ENCODE measurements around the gene GP2.
"Not testable (repeated sequence)": the region's sequence is repeated elsewhere in the genome, so short reads cannot be mapped to it uniquely, and the experiment has no call there.

GP2 gene

GRCh38 chr16:20317117-20317516, 10.2 kb downstream of the GP2 start:
- ChIA-PET CTCF (no interaction called here), POLR2A (no interaction called here)
- no peak overlapping the region for H3K4me3 ChIP-seq (ENCODE audit: low read depth, low read length)
- no peak for DNase-seq (ENCODE audit: low read depth, low spot score)
- TF ChIP-seq CTCF (IDR thresholded peaks at IDR 0.05; ENCODE audit: insufficient read depth, low read length, missing control alignments): no peak

- no peak for DNase-seq (ENCODE audit: low read depth, low spot score)
- ChIA-PET CTCF (no interaction called here), POLR2A (no interaction called here)
- H3K4me3 ChIP-seq (ENCODE audit: low read depth, low read length): no peak overlapping the region
- TF ChIP-seq CTCF (IDR thresholded peaks at IDR 0.05; ENCODE audit: insufficient read depth, low read length, missing control alignments): no peak
Measured at GRCh38 chr16:20316715-20317114, 10.6 kb downstream of the GP2 start.

- H3K4me3 ChIP-seq (ENCODE audit: low read depth, low read length): no peak overlapping the region
- CTCF ChIA-PET: no interaction called here
- no peak for TF ChIP-seq CTCF (IDR thresholded peaks at IDR 0.05; ENCODE audit: insufficient read depth, low read length, missing control alignments)
- no peak for DNase-seq (ENCODE audit: low read depth, low spot score)
- POLR2A ChIA-PET: no interaction called here
Measured at GRCh38 chr16:20315764-20316163, 11.5 kb downstream of the GP2 start.

- no peak overlapping the region for H3K4me3 ChIP-seq (ENCODE audit: low read depth, low read length)
- ChIA-PET POLR2A (no interaction called here), CTCF (no interaction called here)
- TF ChIP-seq CTCF (IDR thresholded peaks at IDR 0.05; ENCODE audit: insufficient read depth, low read length, missing control alignments): no peak
- DNase-seq (ENCODE audit: low read depth, low spot score): no peak
Measured at GRCh38 chr16:20314575-20314974, 12.7 kb downstream of the GP2 start.

- ChIA-PET POLR2A (no interaction called here), CTCF (no interaction called here)
- no peak for DNase-seq (ENCODE audit: low read depth, low spot score)
- TF ChIP-seq CTCF (IDR thresholded peaks at IDR 0.05; ENCODE audit: insufficient read depth, low read length, missing control alignments): no peak
- no peak overlapping the region for H3K4me3 ChIP-seq (ENCODE audit: low read depth, low read length)
Measured at GRCh38 chr16:20313741-20314140, 13.6 kb downstream of the GP2 start.

- DNase-seq (ENCODE audit: low read depth, low spot score); CTCF ChIA-PET; POLR2A ChIA-PET; H3K4me3 ChIP-seq (ENCODE audit: low read depth, low read length): not testable (repeated sequence)
Measured at GRCh38 chr16:20312536-20313095, 14.7 kb downstream of the GP2 start.

- ChIA-PET CTCF (no interaction called here), POLR2A (no interaction called here)
- DNase-seq (ENCODE audit: low read depth, low spot score): no peak
- no peak for TF ChIP-seq CTCF (IDR thresholded peaks at IDR 0.05; ENCODE audit: insufficient read depth, low read length, missing control alignments)
- H3K4me3 ChIP-seq (ENCODE audit: low read depth, low read length): no peak overlapping the region
Measured at GRCh38 chr16:20311548-20311947, 15.8 kb downstream of the GP2 start.
